Adipocyte (in vitro differentiated cells): ENCODE measurements around the gene TSPOAP1.

ENCODE experiments used
- DNase-seq: peaks from one replicate; pipeline ENCODE4 v3.0.0-alpha.2; 2015; ENCODE audit warnings: low read depth
- H3K27me3 ChIP-seq: replicated peaks from 2 replicates; pipeline ENCODE4 v1.7.0; 2013; ENCODE audit warnings: mild to moderate bottlenecking, low read length, moderate library complexity; ENCODE audit not compliant: control insufficient read depth, insufficient read depth
- H3K36me3 ChIP-seq: 2 replicates; pipeline ENCODE4 v1.7.0; 2013; ENCODE audit warnings: low read length, mild to moderate bottlenecking, moderate library complexity; ENCODE audit not compliant: control insufficient read depth, insufficient read depth, severe bottlenecking
- H3K4me1 ChIP-seq: 2 replicates; pipeline ENCODE4 v1.7.0; 2013; ENCODE audit warnings: mild to moderate bottlenecking, low read length, moderate library complexity; ENCODE audit not compliant: control insufficient read depth, insufficient read depth
- H3K4me3 ChIP-seq: 2 replicates; pipeline ENCODE4 v1.7.0; 2013; ENCODE audit warnings: mild to moderate bottlenecking, low read length, moderate library complexity
- H3K9ac ChIP-seq: 2 replicates; pipeline ENCODE4 v1.7.0; 2013; ENCODE audit warnings: mild to moderate bottlenecking, low read length, moderate library complexity
- H3K9me3 ChIP-seq: 2 replicates; pipeline ENCODE4 v1.7.0; 2013; ENCODE audit warnings: mild to moderate bottlenecking, low read length, moderate library complexity; ENCODE audit not compliant: control insufficient read depth

TSPOAP1 gene

GRCh38 chr17:58302171-58302918 lies 26.2 kb downstream of the TSPOAP1 start:
- H3K9ac ChIP-seq = no peak overlapping the region
- no peak overlapping the region for H3K4me3 ChIP-seq
- H3K9me3 ChIP-seq = peaks cover 6% of the 10 kb centered on the region
- peaks cover 64% of the 10 kb centered on the region for H3K27me3 ChIP-seq
- DNase-seq = no peak
- H3K4me1 ChIP-seq = no peaks in the 10 kb centered on the region
- no peaks in the 10 kb centered on the region for H3K36me3 ChIP-seq

- H3K4me1 ChIP-seq = no peaks in the 10 kb centered on the region
- peaks cover 6% of the 10 kb centered on the region for H3K9me3 ChIP-seq
- peaks cover 57% of the 10 kb centered on the region for H3K27me3 ChIP-seq
- no peaks in the 10 kb centered on the region for H3K36me3 ChIP-seq
- no peak overlapping the region for H3K4me3 ChIP-seq
- no peak for DNase-seq
- no peak overlapping the region for H3K9ac ChIP-seq
Observed at GRCh38 chr17:58301504-58302150, 27.0 kb downstream of the TSPOAP1 start.

GRCh38 chr17:58300336-58300735 lies 28.3 kb downstream of the TSPOAP1 start:
- Histone ChIP-seq H3K4me3 (no peak overlapping the region), H3K27me3 (peaks cover 53% of the 10 kb centered on the region), H3K4me1 (no peaks in the 10 kb centered on the region), H3K36me3 (no peaks in the 10 kb centered on the region), H3K9ac (no peak overlapping the region), H3K9me3 (peaks cover 6% of the 10 kb centered on the region)
- DNase-seq = no peak

- Histone ChIP-seq H3K9ac (no peak overlapping the region), H3K36me3 (no peaks in the 10 kb centered on the region), H3K9me3 (peaks cover 6% of the 10 kb centered on the region), H3K4me1 (no peaks in the 10 kb centered on the region), H3K4me3 (no peak overlapping the region), H3K27me3 (peaks cover 30% of the 10 kb centered on the region)
- no peak for DNase-seq
Observed at GRCh38 chr17:58294034-58294433, 34.6 kb downstream of the TSPOAP1 start.

- DNase-seq = no peak
- H3K27me3 ChIP-seq = peaks cover 35% of the 10 kb centered on the region
Observed at GRCh38 chr17:58291246-58291645, 37.3 kb downstream of the TSPOAP1 start.

GRCh38 chr17:58289869-58290268 lies 38.7 kb downstream of the TSPOAP1 start:
- no peaks in the 10 kb centered on the region for H3K9me3 ChIP-seq
- H3K4me3 ChIP-seq = no peak overlapping the region
- peaks cover 5% of the 10 kb centered on the region for H3K4me1 ChIP-seq
- DNase-seq = no peak
- no peaks in the 10 kb centered on the region for H3K36me3 ChIP-seq
- peaks cover 35% of the 10 kb centered on the region for H3K27me3 ChIP-seq
- H3K9ac ChIP-seq = no peak overlapping the region

More at GRCh38 chr17:58291246-58291645, 37.3 kb downstream of the TSPOAP1 start:
- Histone ChIP-seq H3K36me3 (no peaks in the 10 kb centered on the region), H3K4me1 (no peaks in the 10 kb centered on the region), H3K9ac (no peak overlapping the region), H3K9me3 (no peaks in the 10 kb centered on the region), H3K4me3 (no peak overlapping the region)

GRCh38 chr17:58285422-58285810 lies 43.2 kb downstream of the TSPOAP1 start:
- H3K27me3 ChIP-seq = peaks cover 33% of the 10 kb centered on the region
- no peak for DNase-seq
- no peak overlapping the region for H3K4me3 ChIP-seq
- no peaks in the 10 kb centered on the region for H3K9me3 ChIP-seq
- H3K36me3 ChIP-seq = no peaks in the 10 kb centered on the region
- no peak overlapping the region for H3K9ac ChIP-seq
- peaks cover 5% of the 10 kb centered on the region for H3K4me1 ChIP-seq

- Histone ChIP-seq H3K4me3 (no peak overlapping the region), H3K9me3 (no peaks in the 10 kb centered on the region), H3K9ac (no peak overlapping the region), H3K27me3 (peaks cover 34% of the 10 kb centered on the region), H3K4me1 (peaks cover 5% of the 10 kb centered on the region), H3K36me3 (no peaks in the 10 kb centered on the region)
- DNase-seq = no peak
Observed at GRCh38 chr17:58284613-58285421, 43.8 kb downstream of the TSPOAP1 start.

GRCh38 chr17:58283674-58284612 lies 44.7 kb downstream of the TSPOAP1 start:
- H3K27me3 ChIP-seq = peaks cover 34% of the 10 kb centered on the region
- DNase-seq = no peak
- no peak overlapping the region for H3K9ac ChIP-seq
- no peak overlapping the region for H3K4me3 ChIP-seq
- H3K36me3 ChIP-seq = no peaks in the 10 kb centered on the region
- H3K4me1 ChIP-seq = peaks cover 6% of the 10 kb centered on the region
- no peaks in the 10 kb centered on the region for H3K9me3 ChIP-seq

GRCh38 chr17:58282442-58282841 lies 46.2 kb downstream of the TSPOAP1 start:
- H3K4me3 ChIP-seq = no peak overlapping the region
- DNase-seq = no peak
- no peak overlapping the region for H3K9ac ChIP-seq
- H3K4me1 ChIP-seq = peaks cover 10% of the 10 kb centered on the region
- H3K27me3 ChIP-seq = peaks cover 33% of the 10 kb centered on the region
- H3K36me3 ChIP-seq = no peaks in the 10 kb centered on the region
- H3K9me3 ChIP-seq = no peaks in the 10 kb centered on the region
